MM.1S (cell line): Measurements from ENCODE around the gene PPTC7.
"Not testable (repeated sequence)": the region's sequence is repeated elsewhere in the genome, so short reads cannot be mapped to it uniquely, and the experiment has no call there.

ENCODE experiments used
- DNase-seq: peaks from one replicate; pipeline ENCODE4 v3.0.0-alpha.2; 2015
- H2AFZ ChIP-seq: fragments of 300-600 bp; sonication (generic); 2 replicates; pipeline ENCODE4 v1.6.0; 2016; ENCODE audit warnings: antibody characterized with exemption, low read length
- H3F3A ChIP-seq: fragments of 300-600 bp; sonication (generic); 2 replicates; pipeline ENCODE4 v1.6.1; 2016; ENCODE audit warnings: mild to moderate bottlenecking, antibody characterized with exemption, low read length, moderate library complexity, mixed read lengths; ENCODE audit not compliant: insufficient read depth
- H3K27ac ChIP-seq: fragments of 300-600 bp; sonication (generic); 2 replicates; pipeline ENCODE4 v1.5.1; 2016; ENCODE audit warnings: mild to moderate bottlenecking, low read length
- H3K27me3 ChIP-seq: fragments of 300-600 bp; sonication (generic); replicated peaks from 2 replicates; pipeline ENCODE4 v1.6.0; 2016; ENCODE audit warnings: low read length; ENCODE audit not compliant: insufficient read depth
- H3K36me3 ChIP-seq: fragments of 300-600 bp; sonication (generic); replicated peaks from 2 replicates; pipeline ENCODE4 v1.6.1; 2016; ENCODE audit warnings: mild to moderate bottlenecking, low read length, mixed read lengths; ENCODE audit not compliant: insufficient read depth
- H3K4me1 ChIP-seq: fragments of 300-600 bp; sonication (generic); 2 replicates; pipeline ENCODE4 v1.6.1; 2016; ENCODE audit warnings: low read length, mixed read lengths
- H3K4me2 ChIP-seq: fragments of 300-600 bp; sonication (generic); 2 replicates; pipeline ENCODE4 v1.6.0; 2016; ENCODE audit warnings: low read depth, low read length
- H3K4me3 ChIP-seq: fragments of 300-600 bp; sonication (generic); 2 replicates; pipeline ENCODE4 v1.5.1; 2016; ENCODE audit warnings: low read length, mixed read lengths
- H3K79me2 ChIP-seq: fragments of 300-600 bp; sonication (generic); 2 replicates; pipeline ENCODE4 v1.6.1; 2016; ENCODE audit warnings: mixed run types, low read length, mixed read lengths
- H3K9ac ChIP-seq: fragments of 300-600 bp; sonication (generic); 2 replicates; pipeline ENCODE4 v1.6.1; 2016; ENCODE audit warnings: low read length, mixed read lengths
- H3K9me2 ChIP-seq: fragments of 300-600 bp; sonication (generic); replicated peaks from 2 replicates; pipeline ENCODE4 v1.6.1; 2016; ENCODE audit warnings: mild to moderate bottlenecking, low read length, mixed read lengths; ENCODE audit not compliant: insufficient read depth
- H3K9me3 ChIP-seq: fragments of 300-600 bp; sonication (generic); replicated peaks from 2 replicates; pipeline ENCODE4 v1.6.1; 2016; ENCODE audit warnings: mild to moderate bottlenecking, low read length, mixed read lengths; ENCODE audit not compliant: insufficient read depth
- H4K20me1 ChIP-seq: fragments of 300-600 bp; sonication (generic); 2 replicates; pipeline ENCODE4 v1.6.1; 2016; ENCODE audit warnings: mild to moderate bottlenecking, low read length, moderate library complexity, mixed read lengths; ENCODE audit not compliant: insufficient read depth
- CTCF ChIP-seq: fragments of 300-600 bp; sonication (generic); IDR thresholded peaks from 2 replicates; pipeline ENCODE4 v1.5.1; 2016; ENCODE audit warnings: antibody characterized with exemption, low read length, mixed read lengths
- EZH2 ChIP-seq: fragments of 300-600 bp; sonication (generic); optimal IDR thresholded peaks from 2 replicates; pipeline ENCODE3; 2017; ENCODE audit warnings: low read depth, mild to moderate bottlenecking, antibody characterized with exemption, low read length, mixed read lengths
- EZH2phosphoT487 ChIP-seq: fragments of 300-600 bp; sonication (generic); IDR thresholded peaks from 2 replicates; pipeline ENCODE4 v1.6.1; 2018; ENCODE audit warnings: antibody characterized with exemption, low read length

The PPTC7 gene

GRCh38 chr12:110561471-110562201, 21.5 kb downstream of the PPTC7 start:
- Histone ChIP-seq H3K36me3 (no peaks in the 10 kb centered on the region), H3K9me3 (no peaks in the 10 kb centered on the region), H2AFZ (no peak overlapping the region), H3K4me1 (peaks cover 11% of the 10 kb centered on the region), H3K79me2 (peaks cover 85% of the 10 kb centered on the region), H3K27me3 (no peaks in the 10 kb centered on the region), H4K20me1 (no peaks in the 10 kb centered on the region), H3K4me3 (no peak overlapping the region), H3K27ac (no peak overlapping the region), H3K9ac (no peak overlapping the region), H3K9me2 (no peaks in the 10 kb centered on the region), H3K4me2 (no peak overlapping the region), H3F3A (no peaks in the 10 kb centered on the region)
- no peak for DNase-seq
- TF ChIP-seq EZH2 (no peak), CTCF (no peak), EZH2phosphoT487 (no peak)

- DNase-seq = no peak
- H3K4me2 ChIP-seq = no peak overlapping the region
- peaks cover 11% of the 10 kb centered on the region for H3K4me1 ChIP-seq
- no peaks in the 10 kb centered on the region for H3F3A ChIP-seq
- no peaks in the 10 kb centered on the region for H3K9me2 ChIP-seq
- H3K9me3 ChIP-seq = no peaks in the 10 kb centered on the region
- no peaks in the 10 kb centered on the region for H3K36me3 ChIP-seq
- no peak for TF ChIP-seq EZH2
- no peak overlapping the region for H3K4me3 ChIP-seq
- no peak overlapping the region for H3K9ac ChIP-seq
- H3K27me3 ChIP-seq = no peaks in the 10 kb centered on the region
- H4K20me1 ChIP-seq = no peaks in the 10 kb centered on the region
- H3K27ac ChIP-seq = no peak overlapping the region
- no peak overlapping the region for H2AFZ ChIP-seq
- peaks cover 85% of the 10 kb centered on the region for H3K79me2 ChIP-seq
Observed at GRCh38 chr12:110560946-110561345, 22.2 kb downstream of the PPTC7 start.

GRCh38 chr12:110560048-110560447, 23.1 kb downstream of the PPTC7 start:
- Histone ChIP-seq H3F3A (no peaks in the 10 kb centered on the region), H4K20me1 (no peaks in the 10 kb centered on the region), H3K9ac (no peak overlapping the region), H3K9me2 (no peaks in the 10 kb centered on the region), H3K9me3 (no peaks in the 10 kb centered on the region), H3K4me1 (peaks cover 11% of the 10 kb centered on the region), H3K27me3 (no peaks in the 10 kb centered on the region), H3K4me3 (no peak overlapping the region), H3K36me3 (no peaks in the 10 kb centered on the region), H3K4me2 (no peak overlapping the region), H3K27ac (no peak overlapping the region), H2AFZ (no peak overlapping the region), H3K79me2 (peaks cover 85% of the 10 kb centered on the region)
- DNase-seq = no peak
- TF ChIP-seq CTCF = no peak
- no peak for TF ChIP-seq EZH2
- no peak for TF ChIP-seq EZH2phosphoT487

- H3K27me3 ChIP-seq, H3K9me3 ChIP-seq, H3K4me2 ChIP-seq, H3K27ac ChIP-seq, H3K9me2 ChIP-seq, H3K36me3 ChIP-seq, H2AFZ ChIP-seq, H3K9ac ChIP-seq, H3K4me1 ChIP-seq, H3K4me3 ChIP-seq, H4K20me1 ChIP-seq, H3F3A ChIP-seq, DNase-seq: not testable (repeated sequence)
- peaks cover 91% of the 10 kb centered on the region for H3K79me2 ChIP-seq
Observed at GRCh38 chr12:110558945-110559344, 24.2 kb downstream of the PPTC7 start.
